ENCODE results near the gene NUBPL. TPM values are rescaled to one million over a fixed set of nuclear protein-coding genes. Genes with fewer than 3 reads are reported as not detected.

The NUBPL gene
- polyA plus RNA-seq, 1 donor (not counting 4 experiments of a cell fraction or from before 2014, with no cell fraction given) = 18.8 TPM

DNA sequence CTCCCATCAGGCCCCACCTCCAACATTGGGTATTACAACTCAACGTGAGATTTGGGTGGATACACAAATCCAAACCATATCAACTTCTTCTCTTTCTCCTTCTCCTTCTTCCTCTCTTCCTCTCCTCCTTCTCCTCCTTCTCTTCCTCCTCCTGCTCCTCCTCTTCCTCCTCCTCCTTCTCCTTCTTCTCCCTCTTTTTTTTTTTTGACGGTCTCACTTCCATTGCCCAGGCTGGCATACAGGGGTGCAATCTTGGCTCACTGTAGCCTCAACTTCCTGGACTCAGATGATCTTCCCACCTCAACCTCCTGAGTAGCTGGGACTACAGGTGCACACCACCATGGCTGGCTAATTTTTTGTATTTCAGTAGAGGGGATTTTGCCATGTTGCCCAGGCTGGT, 11.4 kb upstream of the NUBPL start:
- dilution Hi-C loops (cut with MboI; ENCODE audit: extremely low pct_ligation_motif_present, low sequenced_read_pairs) = no loop called here
- no peak overlapping the region for H3K27ac ChIP-seq (ENCODE audit: control insufficient read depth, insufficient read depth, low read length)
- no peak for DNase-seq (ENCODE audit: low read depth, low spot score)
- no peaks in the 10 kb centered on the region for H3K9me1 ChIP-seq (ENCODE audit: control insufficient read depth, extremely low read depth, insufficient read depth, low read length)
- FAIRE-seq = no peak
- H4K20me1 ChIP-seq (ENCODE audit: control insufficient read depth, extremely low read depth, insufficient read depth, low read length) = no peaks in the 10 kb centered on the region
- peaks cover 5% of the 10 kb centered on the region for H3K27me3 ChIP-seq (ENCODE audit: control insufficient read depth, extremely low read depth, insufficient read depth, low read length)
- no peaks in the 10 kb centered on the region for H3K9me3 ChIP-seq (ENCODE audit: control insufficient read depth, low read depth, low read length)
- TF ChIP-seq EZH2 (IDR thresholded peaks at IDR 0.05; ENCODE audit: low read length) = no peak
- TF ChIP-seq, protein P1, sequence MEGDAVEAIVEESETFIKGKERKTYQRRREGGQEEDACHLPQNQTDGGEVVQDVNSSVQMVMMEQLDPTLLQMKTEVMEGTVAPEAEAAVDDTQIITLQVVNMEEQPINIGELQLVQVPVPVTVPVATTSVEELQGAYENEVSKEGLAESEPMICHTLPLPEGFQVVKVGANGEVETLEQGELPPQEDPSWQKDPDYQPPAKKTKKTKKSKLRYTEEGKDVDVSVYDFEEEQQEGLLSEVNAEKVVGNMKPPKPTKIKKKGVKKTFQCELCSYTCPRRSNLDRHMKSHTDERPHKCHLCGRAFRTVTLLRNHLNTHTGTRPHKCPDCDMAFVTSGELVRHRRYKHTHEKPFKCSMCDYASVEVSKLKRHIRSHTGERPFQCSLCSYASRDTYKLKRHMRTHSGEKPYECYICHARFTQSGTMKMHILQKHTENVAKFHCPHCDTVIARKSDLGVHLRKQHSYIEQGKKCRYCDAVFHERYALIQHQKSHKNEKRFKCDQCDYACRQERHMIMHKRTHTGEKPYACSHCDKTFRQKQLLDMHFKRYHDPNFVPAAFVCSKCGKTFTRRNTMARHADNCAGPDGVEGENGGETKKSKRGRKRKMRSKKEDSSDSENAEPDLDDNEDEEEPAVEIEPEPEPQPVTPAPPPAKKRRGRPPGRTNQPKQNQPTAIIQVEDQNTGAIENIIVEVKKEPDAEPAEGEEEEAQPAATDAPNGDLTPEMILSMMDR (optimal IDR thresholded peaks at IDR 0.05 in 1 of 3, IDR thresholded peaks at IDR 0.05 in 1 of 3, conservative IDR thresholded peaks at IDR 0.05 in 1 of 3; ENCODE audit: extremely low read depth in 1 of 3, insufficient read depth in 2 of 3, low read length in 3 of 3) = no peak
- H3K36me3 ChIP-seq (ENCODE audit: control insufficient read depth in 2 of 2, extremely low read depth in 1 of 2, insufficient read depth in 2 of 2, low read length in 2 of 2) = no peaks in the 10 kb centered on the region
- H3K9ac ChIP-seq (ENCODE audit: control insufficient read depth, extremely low read depth, insufficient read depth, low read length) = no peak overlapping the region
- H3K79me2 ChIP-seq (ENCODE audit: control insufficient read depth, insufficient read depth, low read length) = no peaks in the 10 kb centered on the region
- no peak overlapping the region for H2AFZ ChIP-seq (ENCODE audit: control insufficient read depth, low read length)
- no peak overlapping the region for H3K4me3 ChIP-seq (ENCODE audit: control insufficient read depth in 2 of 3, extremely low read depth in 1 of 3, insufficient read depth in 2 of 3, low read depth in 1 of 3, low read length in 3 of 3)
- no peak overlapping the region for H3K4me2 ChIP-seq (ENCODE audit: control insufficient read depth, extremely low read depth, insufficient read depth, low read depth, low read length)
- no peaks in the 10 kb centered on the region for H3K4me1 ChIP-seq (ENCODE audit: control insufficient read depth, extremely low read depth, insufficient read depth, low read length)

DNA sequence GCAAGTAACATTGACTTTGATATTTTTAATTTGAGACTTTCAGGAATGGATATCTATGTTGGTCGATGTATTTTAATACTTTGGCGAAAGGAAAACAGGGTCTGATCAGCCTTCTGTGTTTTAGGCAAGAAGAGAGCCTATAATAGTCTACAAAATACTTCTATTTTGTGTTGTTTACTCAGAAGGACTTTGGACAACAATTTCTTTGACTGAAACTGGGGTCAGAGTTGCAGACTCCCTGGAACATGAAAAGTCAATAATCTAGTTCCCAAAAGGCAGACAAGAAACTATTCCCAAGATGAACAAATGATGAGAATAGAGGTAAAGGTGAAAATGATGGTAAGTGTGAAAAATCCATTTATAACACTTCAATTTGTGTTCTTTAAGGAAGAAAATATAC, 10.6 kb upstream of the NUBPL start:
- H3K9me3 ChIP-seq (ENCODE audit: control insufficient read depth, low read depth, low read length) = no peaks in the 10 kb centered on the region
- no peak overlapping the region for H3K9ac ChIP-seq (ENCODE audit: control insufficient read depth, extremely low read depth, insufficient read depth, low read length)
- no peak overlapping the region for H3K4me3 ChIP-seq (ENCODE audit: control insufficient read depth in 2 of 3, extremely low read depth in 1 of 3, insufficient read depth in 2 of 3, low read depth in 1 of 3, low read length in 3 of 3)
- no peaks in the 10 kb centered on the region for H3K9me1 ChIP-seq (ENCODE audit: control insufficient read depth, extremely low read depth, insufficient read depth, low read length)
- FAIRE-seq (no peak), DNase-seq (ENCODE audit: low read depth, low spot score) (no peak)
- no peak overlapping the region for H2AFZ ChIP-seq (ENCODE audit: control insufficient read depth, low read length)
- dilution Hi-C loops (cut with MboI; ENCODE audit: extremely low pct_ligation_motif_present, low sequenced_read_pairs) = no loop called here
- no peaks in the 10 kb centered on the region for H3K79me2 ChIP-seq (ENCODE audit: control insufficient read depth, insufficient read depth, low read length)
- no peak overlapping the region for H3K27ac ChIP-seq (ENCODE audit: control insufficient read depth, insufficient read depth, low read length)
- H3K27me3 ChIP-seq (ENCODE audit: control insufficient read depth, extremely low read depth, insufficient read depth, low read length) = peaks cover 5% of the 10 kb centered on the region
- H3K4me1 ChIP-seq (ENCODE audit: control insufficient read depth, extremely low read depth, insufficient read depth, low read length) = no peaks in the 10 kb centered on the region
- H3K36me3 ChIP-seq (ENCODE audit: control insufficient read depth in 2 of 2, extremely low read depth in 1 of 2, insufficient read depth in 2 of 2, low read length in 2 of 2) = no peaks in the 10 kb centered on the region
- no peaks in the 10 kb centered on the region for H4K20me1 ChIP-seq (ENCODE audit: control insufficient read depth, extremely low read depth, insufficient read depth, low read length)
- TF ChIP-seq, protein P1 (optimal IDR thresholded peaks at IDR 0.05 in 1 of 3, IDR thresholded peaks at IDR 0.05 in 1 of 3, conservative IDR thresholded peaks at IDR 0.05 in 1 of 3; ENCODE audit: extremely low read depth in 1 of 3, insufficient read depth in 2 of 3, low read length in 3 of 3) = no peak
- TF ChIP-seq EZH2 (IDR thresholded peaks at IDR 0.05; ENCODE audit: low read length) = no peak
- no peak overlapping the region for H3K4me2 ChIP-seq (ENCODE audit: control insufficient read depth, extremely low read depth, insufficient read depth, low read depth, low read length)
